AG09319 (cell line): ENCODE data around the gene MYO1D.

Experiments
- DNase-seq: peaks from one replicate; pipeline ENCODE4 v3.0.0-alpha.2; 2010; ENCODE audit warnings: low read depth; ENCODE audit errors: extremely low read depth
- CTCF ChIP-seq: IDR thresholded peaks from 2 replicates; pipeline ENCODE4 v1.5.1; 2011; ENCODE audit warnings: low read depth, mild to moderate bottlenecking, inconsistent platforms, low read length, moderate library complexity

MYO1D gene

GRCh38 chr17:32819787-32820186, 57.1 kb downstream of the MYO1D start:
- TF ChIP-seq CTCF: no peak
- no peak for DNase-seq

- no peak for TF ChIP-seq CTCF
- peak; percentile 61 for DNase-seq
Observed at GRCh38 chr17:32819035-32819434, 57.9 kb downstream of the MYO1D start.

- DNase-seq: no peak
- no peak for TF ChIP-seq CTCF
Observed at GRCh38 chr17:32815460-32815859, 61.5 kb downstream of the MYO1D start.

GRCh38 chr17:32814836-32815235, 62.1 kb downstream of the MYO1D start:
- DNase-seq: no peak
- no peak for TF ChIP-seq CTCF

- peak; percentile 17 for TF ChIP-seq CTCF
Observed at GRCh38 chr17:32813021-32813420, 63.9 kb downstream of the MYO1D start.

GRCh38 chr17:32810690-32811089, 66.2 kb downstream of the MYO1D start:
- DNase-seq: no peak
- no peak for TF ChIP-seq CTCF

More at GRCh38 chr17:32813021-32813420, 63.9 kb downstream of the MYO1D start:
- peak; percentile 38 for DNase-seq

- DNase-seq: no peak
- TF ChIP-seq CTCF: no peak
Observed at GRCh38 chr17:32807577-32807976, 69.3 kb downstream of the MYO1D start.

- no peak for TF ChIP-seq CTCF
- no peak for DNase-seq
Observed at GRCh38 chr17:32806646-32807045, 70.3 kb downstream of the MYO1D start.
